ENCODE results near the gene GLIS1. TPM values are rescaled to one million over a fixed set of nuclear protein-coding genes. Genes with fewer than 3 reads are reported as not detected.

GLIS1 gene
- total and polyA plus RNA-seq, 2 experiments from 2014 or later = 0.13 to 1.3 TPM

GRCh38 chr1:53541761-53542550, 197.0 kb downstream of the GLIS1 start:
- peak; percentile 14 for TF ChIP-seq CTCF (IDR thresholded peaks at IDR 0.05; ENCODE audit: poor library complexity)
- no peak for TF ChIP-seq EZH2phosphoT487 (IDR thresholded peaks at IDR 0.05; ENCODE audit: low read depth, severe bottlenecking, unreplicated experiment)
- Histone ChIP-seq H3K27ac (peak overlapping the region; percentile 67), H3K79me2 (no peaks in the 10 kb centered on the region), H3K4me1 (ENCODE audit: insufficient read depth) (peaks cover 8% of the 10 kb centered on the region), H3K4me2 (no peak overlapping the region), H3K36me3 (replicated peaks; ENCODE audit: insufficient read depth, low read depth) (no peaks in the 10 kb centered on the region), H3K9me2 (replicated peaks; ENCODE audit: insufficient read depth) (no peaks in the 10 kb centered on the region), H4K20me1 (ENCODE audit: insufficient read depth, poor library complexity, severe bottlenecking) (no peaks in the 10 kb centered on the region), H3K27me3 (no peaks in the 10 kb centered on the region), H3K4me3 (no peak overlapping the region), H3K9me3 (ENCODE audit: low read depth) (no peaks in the 10 kb centered on the region), H2AFZ (no peak overlapping the region)
- peak; percentile 59 for DNase-seq (ENCODE audit: low spot score)
- 76% methylated on average over 15 of the region's 15 CpGs for WGBS (ENCODE audit: low lambda C conversion rate, missing lambda C conversion rate)

- peaks cover 8% of the 10 kb centered on the region for H3K4me1 ChIP-seq (ENCODE audit: insufficient read depth)
- no peak for TF ChIP-seq EZH2 (IDR thresholded peaks at IDR 0.05; ENCODE audit: borderline replicate concordance)
- no peak overlapping the region for H3K4me2 ChIP-seq
- no peaks in the 10 kb centered on the region for H3K9me2 ChIP-seq (replicated peaks; ENCODE audit: insufficient read depth)
- H3K36me3 ChIP-seq (replicated peaks; ENCODE audit: insufficient read depth, low read depth) = no peaks in the 10 kb centered on the region
- H2AFZ ChIP-seq = no peak overlapping the region
- no peaks in the 10 kb centered on the region for H4K20me1 ChIP-seq (ENCODE audit: insufficient read depth, poor library complexity, severe bottlenecking)
- H3K27ac ChIP-seq = no peak overlapping the region
- no peaks in the 10 kb centered on the region for H3K79me2 ChIP-seq
- no peak for DNase-seq (ENCODE audit: low spot score)
- WGBS (ENCODE audit: low lambda C conversion rate, missing lambda C conversion rate) = 96% methylated on average over 2 of the region's 2 CpGs
- H3K4me3 ChIP-seq = no peak overlapping the region
- H3K27me3 ChIP-seq = no peaks in the 10 kb centered on the region
- H3K9me3 ChIP-seq (ENCODE audit: low read depth) = no peaks in the 10 kb centered on the region
These were observed 197.7 kb downstream of the GLIS1 start for GRCh38 chr1:53541263-53541625.

GRCh38 chr1:53540604-53541262, 198.2 kb downstream of the GLIS1 start:
- no peaks in the 10 kb centered on the region for H3K27me3 ChIP-seq
- H3K4me2 ChIP-seq = no peak overlapping the region
- no peak for DNase-seq (ENCODE audit: low spot score)
- H4K20me1 ChIP-seq (ENCODE audit: insufficient read depth, poor library complexity, severe bottlenecking) = no peaks in the 10 kb centered on the region
- H3K27ac ChIP-seq = no peak overlapping the region
- H3K79me2 ChIP-seq = no peaks in the 10 kb centered on the region
- no peaks in the 10 kb centered on the region for H3K36me3 ChIP-seq (replicated peaks; ENCODE audit: insufficient read depth, low read depth)
- 95% methylated on average over 14 of the region's 14 CpGs for WGBS (ENCODE audit: low lambda C conversion rate, missing lambda C conversion rate)
- no peak overlapping the region for H2AFZ ChIP-seq
- no peak for TF ChIP-seq CTCF (IDR thresholded peaks at IDR 0.05; ENCODE audit: poor library complexity)
- TF ChIP-seq EZH2 (IDR thresholded peaks at IDR 0.05; ENCODE audit: borderline replicate concordance) = no peak
- TF ChIP-seq EZH2phosphoT487 (IDR thresholded peaks at IDR 0.05; ENCODE audit: low read depth, severe bottlenecking, unreplicated experiment) = no peak
- peaks cover 8% of the 10 kb centered on the region for H3K4me1 ChIP-seq (ENCODE audit: insufficient read depth)
- H3K9me3 ChIP-seq (ENCODE audit: low read depth) = no peaks in the 10 kb centered on the region
- H3K9me2 ChIP-seq (replicated peaks; ENCODE audit: insufficient read depth) = no peaks in the 10 kb centered on the region
- no peak overlapping the region for H3K4me3 ChIP-seq
